HG02870 (cell line): ENCODE measurements around the gene NAT8L.

ENCODE experiments used
- ATAC-seq: cut with Tn5 transposase; IDR thresholded peaks from one replicate; pipeline ENCODE4 v1.9.1; 2021; ENCODE audit warnings: mild to moderate bottlenecking, moderate library complexity; ENCODE audit not compliant: unreplicated experiment

Gene NAT8L

DNA sequence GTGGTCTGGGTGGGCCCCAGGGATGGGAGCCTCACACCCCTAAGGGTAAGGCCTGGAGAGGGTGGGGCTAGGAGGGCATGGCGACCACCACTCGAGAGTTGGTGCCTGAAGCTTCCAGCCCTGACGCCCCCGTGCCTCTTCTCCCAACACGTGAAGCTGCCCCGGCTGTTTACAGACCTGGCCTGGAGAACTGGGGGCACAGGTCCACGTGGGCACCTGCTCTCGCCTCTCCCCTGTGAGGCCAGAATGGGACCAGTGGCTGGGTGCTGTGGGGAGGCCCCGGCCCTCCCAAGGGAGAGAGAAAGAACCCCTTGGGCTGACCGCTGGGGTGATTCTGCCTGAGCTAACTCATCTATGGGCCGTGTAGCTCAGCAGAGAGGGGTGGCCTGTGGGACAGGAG is 15.5 kb downstream of the NAT8L start:
- ATAC-seq = no peak

DNA sequence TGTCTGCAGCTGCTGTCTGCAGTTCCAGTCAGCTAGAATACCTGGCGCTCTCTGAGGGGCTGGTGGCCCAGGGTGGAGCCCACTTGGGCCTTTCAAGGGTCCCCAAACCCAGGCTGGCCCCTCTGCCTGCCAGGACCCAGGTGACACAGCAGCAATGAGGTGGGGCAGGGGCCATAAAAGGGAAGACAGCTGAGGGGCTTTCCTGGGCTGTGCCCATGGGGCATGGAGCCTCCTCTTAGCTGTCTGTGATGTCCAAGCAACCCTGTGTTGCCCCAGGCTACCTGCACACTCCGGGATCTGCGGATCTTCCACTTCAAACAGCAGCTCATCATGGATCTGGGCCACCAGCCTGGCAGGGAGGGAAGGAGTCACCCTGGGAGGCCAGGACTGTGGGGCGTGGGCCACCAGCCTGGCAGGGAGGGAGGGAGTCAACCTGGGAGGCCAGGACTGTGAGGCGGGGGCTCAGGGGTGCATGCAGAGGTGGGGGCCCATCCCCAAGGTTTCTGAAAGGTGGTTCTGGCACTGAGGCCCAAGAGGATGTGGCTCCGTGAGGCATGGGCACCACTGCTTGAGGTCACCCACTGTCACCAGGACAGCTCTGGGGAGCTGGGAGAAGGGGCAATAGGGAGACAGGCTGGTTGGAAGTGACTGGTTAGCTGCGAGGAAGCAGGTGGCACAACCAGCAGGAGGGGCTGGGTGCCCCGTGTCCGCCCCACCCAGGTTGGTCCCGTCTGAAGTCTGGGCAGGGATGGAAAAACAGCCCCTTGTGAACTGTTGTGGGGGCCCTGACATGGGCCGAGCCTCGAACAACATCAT is 16.3 kb downstream of the NAT8L start:
- no peak for ATAC-seq

DNA sequence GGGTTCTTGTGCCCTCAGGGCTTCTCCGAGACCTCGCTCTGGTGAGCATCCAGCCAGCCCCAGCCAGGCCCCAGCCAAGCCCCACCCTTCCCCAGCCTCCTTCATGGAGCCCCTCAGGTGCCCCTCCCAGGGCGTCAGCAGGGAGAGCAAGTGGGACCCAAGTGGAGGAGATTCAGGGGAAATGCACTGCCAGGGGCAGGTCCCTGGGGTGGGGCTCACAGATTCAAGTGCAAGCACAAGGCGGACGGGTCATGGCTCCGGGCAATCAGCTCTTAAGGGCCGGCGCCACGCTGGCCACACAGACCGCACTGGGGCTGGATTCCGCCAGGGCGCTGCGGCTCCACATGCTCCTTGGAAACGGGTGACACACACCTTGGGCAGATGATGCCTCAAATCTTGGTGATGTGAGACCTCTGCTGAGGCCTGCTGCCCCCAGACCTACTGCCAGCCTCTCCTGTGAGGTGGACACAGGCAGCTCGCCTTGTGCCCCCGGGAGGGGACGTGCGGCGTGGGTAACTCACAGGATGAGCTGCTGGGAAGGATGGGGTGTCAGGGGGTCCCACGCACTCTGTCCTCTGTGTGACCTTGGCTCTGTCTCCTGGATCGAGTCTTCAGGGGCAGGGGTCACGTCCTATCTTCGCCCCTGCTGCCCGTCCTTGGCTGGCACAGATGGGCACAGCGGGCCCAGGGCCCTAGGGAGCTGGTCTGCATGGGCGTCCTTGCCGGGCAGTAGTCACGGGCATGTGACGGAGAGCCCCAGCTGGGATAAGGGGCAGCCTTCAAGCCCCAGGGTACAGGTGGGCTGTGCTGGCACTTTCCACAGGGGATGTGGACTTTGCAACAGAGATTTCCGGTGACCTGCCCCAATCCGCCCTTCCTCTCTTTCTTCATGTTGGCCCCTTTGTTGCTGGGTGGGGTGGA is 17.1 kb downstream of the NAT8L start:
- no peak for ATAC-seq

DNA sequence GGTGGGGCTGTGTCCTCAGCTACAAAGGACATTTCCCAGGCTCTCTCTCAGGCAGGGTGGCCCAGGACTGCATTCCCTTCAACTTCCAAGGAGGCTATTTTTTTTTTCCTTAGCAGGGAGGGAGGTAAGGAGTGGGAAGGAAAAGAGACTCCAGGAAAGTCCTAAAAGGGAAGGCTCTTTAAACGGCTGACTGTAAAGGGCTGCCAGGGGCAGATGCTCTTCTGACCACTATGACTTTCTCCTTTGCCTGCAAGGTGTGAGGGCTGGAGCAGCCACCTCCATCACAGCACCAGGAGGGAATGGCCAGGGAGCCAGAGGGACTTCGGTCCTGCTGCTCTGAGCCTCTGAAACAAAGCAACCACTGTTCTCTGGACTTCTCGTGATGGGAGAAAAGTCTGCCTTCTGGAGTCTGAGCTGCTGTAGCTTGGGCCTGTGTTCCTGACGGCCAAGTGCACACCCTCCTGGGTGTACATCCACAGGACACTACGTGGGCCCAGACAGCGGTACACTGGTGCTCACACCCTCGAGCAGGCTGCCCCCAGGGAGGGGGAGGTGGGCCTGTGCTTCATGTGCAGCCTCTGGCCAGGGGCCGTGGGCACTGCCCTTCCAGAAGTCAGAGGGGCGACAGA is 17.9 kb downstream of the NAT8L start:
- ATAC-seq = no peak

DNA sequence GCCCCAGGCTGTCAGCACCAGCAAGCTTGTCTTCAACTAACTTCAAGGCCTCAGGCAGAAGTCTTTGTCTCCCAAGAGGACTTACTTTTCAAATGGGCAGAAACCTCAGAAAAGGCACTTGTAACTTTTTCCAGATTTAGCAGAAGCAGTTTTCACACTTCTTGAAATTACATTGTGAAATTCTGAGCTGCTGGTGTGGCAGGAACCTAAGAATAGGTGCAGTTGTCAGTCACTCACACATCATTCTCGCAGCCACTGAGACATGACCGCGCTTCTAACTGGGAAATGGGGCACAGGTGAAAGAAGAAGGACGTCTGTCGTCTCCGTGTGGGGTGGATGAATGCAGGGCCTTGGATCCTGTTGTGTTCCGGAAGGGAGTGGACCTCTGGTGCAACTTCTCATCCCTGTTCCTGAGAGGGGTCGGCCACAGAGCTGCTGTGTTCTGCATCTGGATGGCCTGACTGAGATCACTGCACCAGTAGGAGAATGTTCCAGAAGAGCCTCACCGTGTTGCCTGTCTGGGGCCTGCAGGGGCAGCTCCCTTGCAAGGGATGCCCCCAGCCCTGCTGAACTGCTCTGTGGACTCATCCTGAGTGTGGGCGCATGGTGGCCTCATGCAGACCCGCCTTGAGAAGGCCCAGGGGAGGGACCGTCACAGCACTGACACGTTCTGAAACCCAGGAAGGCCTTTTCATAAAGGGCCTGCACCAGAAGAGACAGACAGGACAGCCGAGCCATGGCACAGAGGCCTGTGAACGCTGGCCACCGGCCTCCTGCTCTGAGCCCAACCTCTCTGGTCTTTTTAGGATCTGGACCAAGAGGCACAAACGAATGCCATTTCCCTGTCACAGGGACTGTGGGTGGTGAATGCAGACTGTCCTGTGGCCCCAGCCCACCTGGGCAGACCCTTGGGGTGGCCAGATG is 18.7 kb downstream of the NAT8L start:
- no peak for ATAC-seq

DNA sequence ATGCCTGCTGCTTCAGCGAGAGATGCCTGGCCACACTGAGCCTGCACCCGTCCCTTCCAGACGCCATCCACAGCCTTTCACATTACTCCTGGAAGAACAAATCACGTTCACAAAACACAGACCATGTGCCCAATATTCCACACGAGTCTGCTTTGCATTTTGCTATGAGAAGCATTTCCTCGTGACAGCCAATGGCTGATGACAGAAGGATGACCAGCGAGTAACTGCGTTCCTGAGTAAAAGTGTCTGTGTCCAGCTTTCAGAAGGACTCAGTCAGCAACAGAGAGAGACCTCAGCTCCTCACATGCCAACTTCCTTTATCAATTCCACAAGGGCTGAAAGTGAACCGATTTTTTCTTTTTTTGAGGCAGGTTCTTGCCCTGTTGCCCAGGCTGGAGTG is 19.5 kb downstream of the NAT8L start:
- no peak for ATAC-seq

DNA sequence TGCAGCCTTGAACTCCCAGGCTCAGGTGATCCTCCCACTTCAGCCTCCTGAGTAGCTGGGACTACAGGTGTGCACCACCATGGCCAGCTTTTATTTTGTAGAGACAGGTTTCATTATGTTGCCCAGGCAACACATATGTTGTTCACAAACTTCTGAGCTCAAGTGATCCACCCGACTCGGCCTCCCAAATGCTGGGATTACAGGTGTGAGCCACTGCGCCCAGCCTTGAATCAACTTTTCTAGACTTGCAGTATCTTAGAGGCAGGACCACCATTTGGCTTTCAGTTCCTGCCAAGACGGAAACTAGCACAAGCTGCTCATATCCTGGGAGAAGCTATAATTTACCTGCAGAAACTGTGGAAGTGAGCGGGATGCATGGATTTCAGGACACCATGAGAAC is 19.9 kb downstream of the NAT8L start:
- ATAC-seq = no peak

DNA sequence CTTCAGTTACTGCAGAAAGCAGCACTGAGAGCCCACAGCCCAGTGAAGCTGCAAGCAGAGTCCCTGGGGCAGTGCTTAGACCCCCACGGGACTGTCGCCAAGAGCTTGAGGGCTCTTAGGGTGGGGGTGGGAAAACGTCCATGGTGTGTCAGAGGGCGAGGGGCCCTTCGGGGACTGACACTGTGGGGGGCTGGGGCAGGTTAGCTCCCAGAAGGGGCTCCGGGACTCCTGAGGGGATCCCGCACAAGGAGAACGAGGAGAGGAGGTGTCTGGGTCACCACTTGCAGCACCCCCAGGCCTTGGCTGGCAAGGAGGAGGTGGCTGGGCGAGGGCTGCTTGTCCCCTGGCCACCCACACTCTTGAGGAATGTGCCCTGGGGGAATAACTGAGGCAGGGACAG is 20.8 kb downstream of the NAT8L start:
- no peak for ATAC-seq

DNA sequence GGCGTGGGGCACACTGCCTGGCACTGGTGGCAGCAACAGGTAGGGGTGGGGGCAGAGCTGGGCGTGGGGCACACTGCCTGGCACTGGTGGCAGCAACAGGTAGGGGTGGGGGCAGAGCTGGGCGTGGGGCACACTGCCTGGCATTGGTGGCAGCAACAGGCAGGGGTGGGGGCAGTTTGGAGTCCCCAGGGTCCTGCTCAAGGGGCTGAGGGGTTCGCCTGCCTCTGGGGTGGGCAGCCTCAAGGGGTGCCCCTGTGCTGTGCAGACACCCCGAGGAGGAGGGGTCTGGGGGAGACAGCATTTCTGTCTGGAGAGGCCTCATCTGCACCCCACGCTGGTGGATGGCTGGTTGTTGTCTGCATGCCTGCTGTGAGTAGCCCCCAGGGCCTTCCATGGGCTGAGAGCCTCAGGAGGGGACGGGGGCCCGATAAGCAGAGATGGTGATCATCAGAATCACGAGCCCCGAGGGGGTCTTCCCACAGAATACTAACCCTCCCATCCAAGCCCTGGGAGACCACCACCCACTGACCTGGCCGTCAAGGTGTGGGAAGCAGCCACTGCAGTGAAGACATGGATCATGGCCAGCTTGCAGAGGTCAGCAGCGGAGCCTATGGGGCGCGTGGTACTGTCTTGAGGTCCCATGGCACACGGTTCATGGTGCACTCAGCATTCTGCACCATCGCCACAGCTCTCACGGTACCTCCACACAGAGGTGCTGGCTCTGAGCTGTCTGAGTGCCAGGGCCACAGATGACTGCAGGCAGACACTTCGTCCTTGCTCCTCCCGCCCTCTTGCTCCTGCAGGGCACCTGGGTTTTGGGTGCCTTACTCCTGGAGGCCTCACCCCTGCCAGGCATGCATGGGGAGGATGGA is 21.5 kb downstream of the NAT8L start:
- no peak for ATAC-seq

DNA sequence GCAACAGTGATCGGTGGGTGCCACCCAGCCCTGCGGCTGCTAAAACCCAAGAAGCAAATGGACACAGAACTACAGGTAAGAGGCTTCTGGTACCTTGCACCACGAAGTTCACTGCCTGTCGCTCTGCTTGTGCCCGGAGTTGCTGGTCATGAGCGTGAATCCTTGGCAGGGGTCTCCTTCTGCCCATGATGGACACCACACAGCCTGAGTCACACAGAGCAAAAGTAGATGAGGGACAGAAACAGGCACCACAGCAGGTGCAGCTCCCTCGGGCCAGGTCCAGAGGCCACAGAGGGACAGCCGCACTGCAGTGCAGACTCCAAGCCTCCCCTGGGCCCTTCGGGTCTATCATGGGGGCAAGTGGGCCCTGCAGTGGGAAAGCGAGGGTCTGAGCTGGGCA is 22.4 kb downstream of the NAT8L start:
- no peak for ATAC-seq

DNA sequence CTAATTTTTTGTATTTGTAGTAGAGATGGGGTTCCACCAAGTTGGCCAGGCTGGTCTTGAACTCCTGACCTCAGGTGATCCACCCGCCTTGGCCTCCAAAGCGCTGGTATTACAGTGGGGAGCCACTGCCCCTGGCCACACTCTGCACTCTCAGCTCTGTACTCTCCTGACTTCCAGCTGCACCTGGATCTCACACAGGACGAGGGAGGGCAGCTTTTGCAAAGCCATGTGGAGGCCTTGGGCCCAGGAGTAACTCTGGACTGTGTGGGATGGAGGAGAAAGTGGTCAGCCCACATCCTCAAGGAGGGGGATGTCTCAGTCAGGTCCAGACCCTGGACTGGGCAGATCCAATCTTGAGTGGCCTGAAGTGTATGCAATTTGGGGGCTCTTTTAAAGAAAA is 23.0 kb downstream of the NAT8L start:
- ATAC-seq = no peak

DNA sequence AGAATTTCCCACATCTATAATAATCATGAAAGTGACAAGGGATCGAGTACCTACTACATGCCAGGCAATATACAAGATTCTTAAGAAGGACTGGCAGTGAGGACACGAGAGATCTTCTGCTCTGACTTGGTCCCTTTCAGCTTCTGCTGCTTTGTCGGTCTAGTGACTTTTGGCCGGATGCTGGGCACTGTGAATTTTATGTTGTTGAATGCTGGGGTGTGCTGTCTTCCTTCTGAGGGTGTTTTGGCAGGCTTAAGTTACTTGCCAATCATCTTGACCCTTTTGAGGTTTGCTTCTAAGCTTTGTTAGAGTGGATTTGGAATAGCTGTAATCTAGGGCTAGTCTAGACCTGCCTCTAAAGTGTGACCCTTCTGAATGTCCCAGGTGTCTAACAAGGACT is 23.5 kb downstream of the NAT8L start:
- no peak for ATAC-seq

DNA sequence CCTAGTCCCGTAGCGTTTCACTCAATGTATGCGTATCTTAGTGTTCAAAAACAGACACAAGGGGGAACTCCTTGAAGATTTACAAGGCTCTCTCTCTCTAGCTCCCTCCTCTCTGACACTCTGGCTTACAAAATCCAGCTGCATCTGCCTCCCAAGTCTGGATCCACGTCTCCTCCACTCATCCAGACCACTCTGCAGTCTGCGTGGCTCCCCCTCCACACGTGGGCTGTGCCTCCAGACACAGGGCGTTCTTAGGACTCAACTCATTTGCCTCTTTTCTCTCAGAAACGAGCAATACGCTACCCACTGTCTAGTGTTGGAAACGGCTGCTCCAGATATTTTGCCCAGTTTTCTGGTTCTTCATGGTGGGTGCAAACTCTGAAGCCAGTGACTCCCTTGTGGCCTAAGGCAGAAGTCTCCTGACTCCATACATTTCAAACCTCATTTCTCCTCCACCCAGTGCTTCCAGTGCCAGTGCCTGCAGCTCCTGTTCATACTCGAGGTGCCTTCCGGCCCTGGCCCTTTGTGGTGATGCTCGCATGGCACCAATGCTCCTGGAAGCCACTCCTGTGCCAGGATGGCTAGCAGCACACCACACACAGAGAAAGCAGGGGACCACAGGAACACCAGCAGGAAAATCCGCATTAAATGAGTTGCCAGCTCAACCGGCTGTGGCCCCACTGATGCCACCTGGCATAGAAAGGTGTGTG is 24.1 kb downstream of the NAT8L start:
- no peak for ATAC-seq

DNA sequence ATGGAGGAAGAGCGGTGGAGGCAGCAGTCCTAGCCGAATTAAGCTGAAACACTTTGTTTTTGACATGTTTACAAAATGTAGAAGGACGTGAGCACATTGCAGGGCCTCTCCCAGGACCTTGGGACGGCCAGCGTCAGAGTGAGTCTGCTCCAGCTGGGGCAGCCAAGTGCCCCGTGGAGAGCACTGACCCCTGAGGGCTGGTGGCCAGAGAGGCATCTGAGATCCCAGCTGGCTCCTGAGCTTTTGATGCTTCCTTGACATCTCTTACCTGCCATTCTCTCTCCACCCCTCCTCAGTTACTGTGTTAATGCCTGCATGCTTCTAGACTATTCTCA is 24.7 kb downstream of the NAT8L start:
- no peak for ATAC-seq

DNA sequence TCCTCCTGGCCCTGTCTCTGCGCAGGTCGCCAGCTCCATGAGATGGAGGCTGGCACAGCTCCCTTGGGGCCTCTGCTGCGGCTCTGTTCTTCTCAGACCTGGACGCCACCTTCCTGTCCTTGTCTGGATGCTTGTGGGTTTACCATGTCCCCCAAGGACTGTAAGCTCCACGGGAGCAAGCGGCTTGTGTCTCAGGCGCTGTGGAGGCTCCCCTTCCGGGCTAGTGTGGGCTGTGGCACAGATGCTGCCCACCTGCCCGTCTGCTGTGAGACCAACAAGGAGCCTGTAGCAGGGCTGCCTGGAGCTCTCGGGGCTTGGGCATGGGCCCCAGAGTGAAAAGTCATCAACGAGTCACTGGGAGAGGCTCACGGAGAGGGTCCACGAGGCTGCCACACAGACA is 25.2 kb downstream of the NAT8L start:
- ATAC-seq = no peak

DNA sequence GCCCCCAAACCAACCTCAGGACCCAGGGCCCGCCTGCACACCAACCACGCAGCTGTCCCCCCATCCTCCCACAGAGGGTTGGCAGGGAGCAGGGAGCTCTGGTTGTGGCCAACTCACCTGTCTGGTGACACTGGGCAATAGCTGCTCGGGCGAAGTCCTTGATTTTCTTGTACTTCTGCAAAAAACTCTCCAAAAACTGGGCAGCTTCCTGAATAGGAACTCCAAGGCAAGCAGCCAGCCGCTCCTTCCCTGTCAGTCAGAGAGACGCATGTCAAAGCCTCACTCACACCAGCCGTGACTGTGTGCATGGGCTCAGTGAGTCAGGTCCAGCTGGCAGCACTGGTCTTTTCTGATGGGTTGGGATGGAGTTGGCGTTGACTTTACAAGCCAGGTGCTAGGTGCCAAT is 26.4 kb downstream of the NAT8L start:
- ATAC-seq = no peak

DNA sequence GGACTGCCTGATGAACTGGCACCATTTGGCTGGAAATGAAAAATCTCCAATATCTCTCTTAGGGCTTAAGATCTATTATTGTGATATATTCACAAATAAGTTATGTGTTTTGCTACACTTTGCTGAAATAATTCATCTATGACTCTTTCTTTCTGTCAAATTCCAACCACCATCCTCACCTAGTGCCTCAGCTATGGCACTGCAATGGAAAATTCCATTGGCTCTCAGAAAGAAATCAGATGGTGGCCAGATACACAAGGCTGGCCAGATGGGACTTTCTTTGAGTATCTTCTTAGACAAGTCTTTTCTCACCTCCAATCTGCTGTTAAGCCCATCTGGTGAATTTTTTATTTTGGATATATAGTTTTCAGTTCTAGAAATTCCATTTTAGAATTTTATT is 28.0 kb downstream of the NAT8L start:
- ATAC-seq = no peak

DNA sequence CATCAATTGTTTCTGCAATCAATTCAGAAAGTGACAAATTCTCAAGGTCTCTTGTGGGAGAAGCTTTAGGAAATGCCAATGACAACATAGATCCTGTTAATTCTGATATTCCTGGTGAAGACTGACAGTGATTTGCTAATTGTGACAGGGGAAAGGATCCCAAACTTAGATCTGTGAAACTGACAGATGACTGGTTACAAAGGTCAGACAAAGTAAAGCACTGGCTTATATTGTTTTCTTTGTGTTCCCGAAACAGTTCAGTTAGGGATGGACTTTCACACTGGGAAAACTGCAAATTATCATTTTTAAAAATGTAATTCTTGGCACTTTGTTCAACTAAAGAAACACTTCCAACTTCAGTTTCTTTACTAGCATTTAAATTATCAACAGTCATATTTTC is 30.1 kb downstream of the NAT8L start:
- ATAC-seq = no peak

DNA sequence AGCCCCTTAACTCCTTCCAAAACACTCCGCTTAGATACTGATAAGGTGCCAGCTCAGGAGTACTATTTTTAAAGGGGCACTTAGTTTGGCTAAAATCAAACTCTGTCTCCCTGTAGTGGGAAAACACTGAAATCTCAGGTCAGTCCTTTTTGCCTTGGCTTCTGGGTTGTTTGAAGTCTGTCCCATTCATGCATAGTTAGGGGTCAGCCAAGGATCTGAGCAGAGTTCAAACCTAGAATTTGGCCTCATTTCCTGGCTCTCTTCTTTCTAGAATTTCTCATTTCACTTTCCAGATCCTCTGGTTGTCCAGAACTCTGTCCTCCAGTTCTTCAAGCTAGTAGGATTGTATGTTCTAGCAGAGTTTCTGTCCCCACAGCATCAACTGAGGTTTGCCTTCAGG is 31.5 kb downstream of the NAT8L start:
- ATAC-seq = no peak
